ENCODE data around the gene SORD. TPM values are rescaled to one million over a fixed set of nuclear protein-coding genes. Genes with fewer than 3 reads are reported as not detected.

Gene SORD
- total and polyA plus RNA-seq, 2 donors (not counting 3 experiments of a cell fraction or from before 2014, with no cell fraction given), result 16.6 to 31.8 TPM

DNA sequence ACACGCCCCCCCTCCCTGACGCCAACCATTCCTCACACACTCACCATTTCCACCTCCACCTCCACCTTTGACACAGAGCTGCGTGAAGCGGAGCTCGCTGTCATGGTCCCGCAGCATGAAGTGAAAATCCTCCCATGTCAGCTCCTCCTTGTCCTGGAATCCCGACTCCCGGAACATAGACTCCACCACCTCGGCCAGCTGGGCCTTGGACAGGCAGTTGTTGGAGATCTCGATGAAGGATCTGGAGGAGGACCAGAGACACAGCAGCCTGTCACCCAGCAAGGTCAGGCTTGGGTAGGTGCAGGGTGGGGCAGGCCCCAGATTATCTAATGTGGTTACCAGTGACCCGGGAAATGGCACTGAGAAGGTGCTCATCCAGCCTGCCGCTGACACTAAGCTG, 78.8 kb downstream of the SORD start:
- Histone ChIP-seq H3K27ac (ENCODE audit: insufficient read depth, low read depth, low read length) (no peak overlapping the region), H3K4me3 (replicated peaks in 1 of 3; ENCODE audit: insufficient read depth in 1 of 3, low read depth in 1 of 3, low read length in 3 of 3) (no peak overlapping the region), H3K4me1 (ENCODE audit: control insufficient read depth, extremely low read depth, insufficient read depth, low read length) (no peaks in the 10 kb centered on the region), H3K79me2 (ENCODE audit: control insufficient read depth, insufficient read depth, low read length) (no peaks in the 10 kb centered on the region), H2AFZ (ENCODE audit: low read depth, low read length) (no peak overlapping the region), H3K36me3 (ENCODE audit: control insufficient read depth in 2 of 2, extremely low read depth in 1 of 2, insufficient read depth in 2 of 2, low read length in 2 of 2) (no peaks in the 10 kb centered on the region), H3K9me1 (replicated peaks; ENCODE audit: control insufficient read depth, extremely low read depth, insufficient read depth, low read length) (no peaks in the 10 kb centered on the region), H3K4me2 (ENCODE audit: insufficient read depth, low read length) (no peak overlapping the region), H3K9ac (replicated peaks; ENCODE audit: extremely low read depth, insufficient read depth, low read length) (no peak overlapping the region), H3K9me3 (replicated peaks; ENCODE audit: control insufficient read depth, insufficient read depth, low read length) (no peaks in the 10 kb centered on the region), H3K27me3 (ENCODE audit: control insufficient read depth in 2 of 2, insufficient read depth in 2 of 2, low read length in 2 of 2) (peaks cover 2 to 17% of the 10 kb centered on the region in 2 experiments), H4K20me1 (replicated peaks; ENCODE audit: control insufficient read depth, extremely low read depth, insufficient read depth, low read length) (no peaks in the 10 kb centered on the region)
- no TSS peak for BruUV-seq (replicated peaks)
- CTCF ChIA-PET, result no interaction called here
- POLR2A ChIA-PET, result no interaction called here
- FAIRE-seq (no peak), DNase-seq (ENCODE audit: low read depth, low spot score) (no peak)
- intact Hi-C loops (cut with micrococcal nuclease), result no loop called here
- no peak for TF ChIP-seq MAX (IDR thresholded peaks at IDR 0.05; ENCODE audit: insufficient read depth, insufficient read length)
- no peak for TF ChIP-seq EZH2 (IDR thresholded peaks at IDR 0.05; ENCODE audit: borderline replicate concordance, low read depth, low read length, severe bottlenecking)
- TF ChIP-seq POLR2AphosphoS5 (IDR thresholded peaks at IDR 0.05; ENCODE audit: insufficient read depth, low read depth, low read length), result no peak
- no peak for TF ChIP-seq MYC (IDR thresholded peaks at IDR 0.05; ENCODE audit: low read depth, low read length)
- no peak for TF ChIP-seq GATA2 (IDR thresholded peaks at IDR 0.05; ENCODE audit: insufficient read depth, insufficient read length, low read depth, low read length)
- TF ChIP-seq FOS (IDR thresholded peaks at IDR 0.05; ENCODE audit: borderline replicate concordance, insufficient read depth, low read length), result no peak
- TF ChIP-seq, protein P1, sequence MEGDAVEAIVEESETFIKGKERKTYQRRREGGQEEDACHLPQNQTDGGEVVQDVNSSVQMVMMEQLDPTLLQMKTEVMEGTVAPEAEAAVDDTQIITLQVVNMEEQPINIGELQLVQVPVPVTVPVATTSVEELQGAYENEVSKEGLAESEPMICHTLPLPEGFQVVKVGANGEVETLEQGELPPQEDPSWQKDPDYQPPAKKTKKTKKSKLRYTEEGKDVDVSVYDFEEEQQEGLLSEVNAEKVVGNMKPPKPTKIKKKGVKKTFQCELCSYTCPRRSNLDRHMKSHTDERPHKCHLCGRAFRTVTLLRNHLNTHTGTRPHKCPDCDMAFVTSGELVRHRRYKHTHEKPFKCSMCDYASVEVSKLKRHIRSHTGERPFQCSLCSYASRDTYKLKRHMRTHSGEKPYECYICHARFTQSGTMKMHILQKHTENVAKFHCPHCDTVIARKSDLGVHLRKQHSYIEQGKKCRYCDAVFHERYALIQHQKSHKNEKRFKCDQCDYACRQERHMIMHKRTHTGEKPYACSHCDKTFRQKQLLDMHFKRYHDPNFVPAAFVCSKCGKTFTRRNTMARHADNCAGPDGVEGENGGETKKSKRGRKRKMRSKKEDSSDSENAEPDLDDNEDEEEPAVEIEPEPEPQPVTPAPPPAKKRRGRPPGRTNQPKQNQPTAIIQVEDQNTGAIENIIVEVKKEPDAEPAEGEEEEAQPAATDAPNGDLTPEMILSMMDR (IDR thresholded peaks at IDR 0.05; ENCODE audit: extremely low read depth in 1 of 2, insufficient read depth in 1 of 2, low read depth in 1 of 2, low read length in 2 of 2), result no peak
- no peak for TF ChIP-seq POLR2A (IDR thresholded peaks at IDR 0.05; ENCODE audit: low read depth, low read length)
- TF ChIP-seq JUN (IDR thresholded peaks at IDR 0.05; ENCODE audit: borderline replicate concordance, insufficient read depth, insufficient read length, low read depth), result no peak
- dilution Hi-C loops (cut with MboI; ENCODE audit: extremely low pct_ligation_motif_present, low sequenced_read_pairs), result no loop called here

All from endothelial cell of umbilical vein (primary cell).